K562 (cell line): Measurements from ENCODE around the gene PPRC1. TPM values are rescaled to one million over a fixed set of nuclear protein-coding genes. Genes with fewer than 3 reads are reported as not detected.

Experiments
- DEAF1 ChIP-seq: fragments of 450-650 bp; formaldehyde crosslinking; IDR thresholded peaks from 2 replicates; pipeline ENCODE4 v1.4.0; 2020; ENCODE audit warnings: mild to moderate bottlenecking, moderate library complexity
- FIP1L1 ChIP-seq: fragments of 200-400 bp; formaldehyde crosslinking; IDR thresholded peaks from 2 replicates; pipeline ENCODE4 v1.6.1; 2018; ENCODE audit warnings: mild to moderate bottlenecking, low read depth, low read length; ENCODE audit not compliant: poor library complexity, severe bottlenecking
- GABPA ChIP-seq: fragments of 200-800 bp; sonication (Bioruptor generic); conservative IDR thresholded peaks from 2 replicates; pipeline ENCODE4 v1.6.1; 2016; ENCODE audit warnings: low read depth, missing genetic modification characterization, missing compliant biosample characterization
- JUND ChIP-seq, 2 experiments: IDR thresholded peaks; 2 replicates in 1 of 2; 3 replicates in 1 of 2; pipeline ENCODE4 v1.6.1; 2011; ENCODE audit warnings: borderline replicate concordance in 2 of 2, low read depth in 2 of 2, low read length in 2 of 2, improper control_type of control experiment in 1 of 2, missing biosample characterization in 1 of 2, missing genetic modification characterization in 1 of 2, missing genetic modification reagents in 1 of 2
- LCOR ChIP-seq: sonication (generic); formaldehyde crosslinking; IDR thresholded peaks from 2 replicates; pipeline ENCODE4 v1.8.0; 2022; ENCODE audit warnings: mild to moderate bottlenecking, missing genetic modification reagents
- NONO ChIP-seq, 2 experiments: fragments of 200-400 bp in 1 of 2; fragments of 450-650 bp in 1 of 2; formaldehyde crosslinking in 1 of 2; IDR thresholded peaks; 2 replicates each; pipeline ENCODE4 v1.6.1; 2017; ENCODE audit warnings: low read depth in 2 of 2, mild to moderate bottlenecking in 2 of 2, moderate library complexity in 2 of 2, low read length in 1 of 2
- SMAD1 ChIP-seq: fragments of 150-350 bp; IDR thresholded peaks from 2 replicates; pipeline ENCODE4 v1.6.1; 2014; ENCODE audit warnings: low read length, low read depth; ENCODE audit not compliant: partially characterized antibody
- SOX6 ChIP-seq: fragments of 450-650 bp; IDR thresholded peaks from 2 replicates; pipeline ENCODE4 v1.6.1; 2014; ENCODE audit warnings: mild to moderate bottlenecking
- TAF9B ChIP-seq: fragments of 450-650 bp; IDR thresholded peaks from 2 replicates; pipeline ENCODE4 v1.6.1; 2018; ENCODE audit warnings: mild to moderate bottlenecking; ENCODE audit not compliant: partially characterized antibody
- TFAP4 ChIP-seq: sonication (generic); formaldehyde crosslinking; IDR thresholded peaks from 2 replicates; pipeline ENCODE4 v1.8.0; 2022; ENCODE audit warnings: missing genetic modification reagents, mild to moderate bottlenecking, moderate library complexity, borderline replicate concordance
- XRCC5 ChIP-seq: fragments of 200-400 bp; formaldehyde crosslinking; IDR thresholded peaks from 2 replicates; pipeline ENCODE4 v1.6.1; 2017; ENCODE audit warnings: low read depth, mild to moderate bottlenecking, low read length
- ZBTB40 ChIP-seq, 2 experiments: fragments of 450-650 bp in 1 of 2; sonication (generic) in 1 of 2; formaldehyde crosslinking in 1 of 2; IDR thresholded peaks; 2 replicates each; pipeline versions ENCODE4 v1.7.1 to v1.9.0; 2016 to 2022; ENCODE audit warnings: inconsistent platforms in 1 of 2, mild to moderate bottlenecking in 1 of 2, missing genetic modification reagents in 1 of 2
- ZNF766 ChIP-seq: fragments of 200-800 bp; sonication (Bioruptor generic); conservative IDR thresholded peaks from 2 replicates; pipeline ENCODE4 v1.6.1; 2016; ENCODE audit warnings: missing genetic modification characterization, missing compliant biosample characterization
- polyA plus RNA-seq, 8 experiments: library from polyadenylated mRNA; depleted of rRNA in 4 of 8; stranded (reverse) in 5 of 8; unstranded in 3 of 8; fragments of >200 nt; fragmentation: Nextera tagmentation in 2 of 8; fragmentation: Illumina TruSeq in 1 of 8; extraction: Ambion mirVana in 2 of 8; extraction: Trizol in 1 of 8; gene quantifications; 2 replicates each; pipeline versions ENCODE4 v1.2.1 to v1.2.3, GENCODE V29; 2011 to 2014; ENCODE audit warnings: inconsistent platforms in 1 of 8, missing spikeins in 1 of 8
- total RNA-seq, 7 experiments: library from RNA; depleted of rRNA in 6 of 7; stranded (reverse); fragments of >200 nt in 6 of 7; fragmentation: Illumina TruSeq in 2 of 7; extraction: Trizol in 2 of 7; gene quantifications; 2 replicates each; pipeline versions ENCODE4 v1.2.1 to v1.2.3, GENCODE V29; 2011 to 2021; ENCODE audit warnings: low replicate concordance in 1 of 7

The PPRC1 gene
- total and polyA plus RNA-seq, 9 of the 15 experiments (the other 6 are each of a cell fraction or from before 2014, with no cell fraction given) = 8.5 to 47.1 (median 16.2) TPM

DNA sequence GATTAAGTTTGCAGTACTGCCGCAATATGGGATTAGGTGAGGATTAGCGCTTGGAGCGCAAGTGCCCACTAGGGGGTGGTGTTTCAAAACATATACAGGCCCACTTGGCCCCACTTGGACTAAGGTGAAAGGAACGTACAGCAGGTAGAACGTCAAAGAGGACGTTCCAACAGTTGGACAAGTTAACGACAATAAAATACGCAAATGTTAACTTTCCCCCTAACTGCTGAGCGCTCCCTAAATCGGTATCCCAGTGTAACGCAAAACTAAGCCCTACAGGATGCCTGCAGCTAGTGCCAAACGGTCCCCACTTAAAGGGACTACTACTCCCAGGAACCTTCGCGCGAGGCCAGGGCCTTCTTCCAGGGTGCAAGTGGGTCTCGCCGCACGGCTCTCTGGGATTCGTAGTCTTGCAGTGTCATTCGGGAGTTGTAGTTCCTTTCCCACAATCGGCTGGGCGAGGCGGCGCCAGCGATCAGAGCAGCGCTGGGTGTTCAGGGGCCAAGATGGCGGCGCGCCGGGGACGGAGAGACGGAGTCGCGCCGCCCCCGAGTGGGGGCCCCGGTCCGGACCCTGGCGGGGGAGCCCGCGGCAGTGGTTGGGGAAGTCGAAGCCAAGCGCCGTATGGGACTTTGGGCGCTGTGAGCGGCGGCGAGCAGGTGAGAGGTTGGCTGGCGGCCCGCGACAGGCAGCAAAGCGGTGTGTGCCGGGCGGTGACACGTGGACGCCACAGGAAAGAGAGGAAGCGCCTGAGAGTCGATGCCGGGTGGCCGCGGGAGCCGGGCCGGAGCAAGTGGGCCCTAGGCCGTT lies at the start of gene PPRC1 (continued):
- TF ChIP-seq GABPA (peak; percentile 84), FIP1L1 (peak; percentile 88), XRCC5 (peak; percentile 72; the same call in 1 of the 2 replicates), ZNF766 (CRISPR knock-in tag) (peak; percentile 93), NONO (IDR thresholded peaks at IDR 0.05; ENCODE audit: low read depth in 2 of 2, low read length in 1 of 2) (peak in 1 of 2 experiments; percentile 60; a peak in 1 of 4 replicates), TAF9B (peak; percentile 75), SOX6 (no peak), JUND (IDR thresholded peaks at IDR 0.05; ENCODE audit: borderline replicate concordance, low read depth, low read length) (peak; percentile 59), JUND (tag; IDR thresholded peaks at IDR 0.05; ENCODE audit: borderline replicate concordance, low read depth, low read length) (peak; percentile 57; the same call in 2 of the 3 replicates), LCOR (peak; percentile 76), TFAP4 (CRISPR knock-in tag) (peak; percentile 85), DEAF1 (peak; percentile 34; the same call in 1 of the 2 replicates), ZBTB40 (IDR thresholded peaks at IDR 0.05) (peak; percentile 69), ZBTB40 (CRISPR knock-in tag; IDR thresholded peaks at IDR 0.05) (no peak), SMAD1 (peak; percentile 32)
